ENCODE measurements around the gene SDK1.

The SDK1 gene

GRCh38 chr7:3574386-3574785 lies 273.3 kb downstream of the SDK1 start:
- H3K9me3 ChIP-seq (replicated peaks in 1 of 2; ENCODE audit: control insufficient read depth in 2 of 2, insufficient read depth in 1 of 2, low read depth in 1 of 2, low read length in 2 of 2), result peaks cover 10 to 15% of the 10 kb centered on the region in 2 donors
- no peak overlapping the region for H2BK15ac ChIP-seq (ENCODE audit: low read length)
- H3K27ac ChIP-seq (replicated peaks; ENCODE audit: low read length), result no peak overlapping the region
- H3K36me3 ChIP-seq (replicated peaks in 1 of 2; ENCODE audit: control insufficient read depth in 2 of 2, insufficient read depth in 2 of 2, low read length in 2 of 2), result no peaks in the 10 kb centered on the region
- no peak overlapping the region for H2AK5ac ChIP-seq (ENCODE audit: low read depth, low read length)
- H2AFZ ChIP-seq (ENCODE audit: low read length), result no peak overlapping the region
- H4K8ac ChIP-seq (ENCODE audit: low read depth, low read length), result no peak overlapping the region
- no peak overlapping the region for H3K23ac ChIP-seq (ENCODE audit: low read depth, low read length, poor library complexity)
- H2BK12ac ChIP-seq (ENCODE audit: low read length), result no peak overlapping the region
- no peak overlapping the region for H2BK5ac ChIP-seq (ENCODE audit: low read length)
- no peak overlapping the region for H4K91ac ChIP-seq (ENCODE audit: low read depth, low read length, poor library complexity)
- no peak for DNase-seq (ENCODE audit: low spot score)
- H3K4ac ChIP-seq (ENCODE audit: low read length), result no peak overlapping the region
- H3K9ac ChIP-seq (ENCODE audit: low read depth, low read length, poor library complexity), result no peak overlapping the region
- no peak overlapping the region for H3K4me3 ChIP-seq (ENCODE audit: low read length in 2 of 2)
- no peak overlapping the region for H3K14ac ChIP-seq (ENCODE audit: low read length)
- no peaks in the 10 kb centered on the region for H3K27me3 ChIP-seq (ENCODE audit: control insufficient read depth in 3 of 3, insufficient read depth in 3 of 3, low read depth in 1 of 3, low read length in 3 of 3)
- H3K79me1 ChIP-seq (ENCODE audit: low read depth, low read length), result no peaks in the 10 kb centered on the region
- no peak overlapping the region for H3K4me2 ChIP-seq (ENCODE audit: insufficient read depth, low read length, poor library complexity, severe bottlenecking)
- H2BK120ac ChIP-seq (ENCODE audit: low read depth, low read length), result no peak overlapping the region
- no CpG with 5 or more reads among the region's 9 CpGs for WGBS, 2 donors (ENCODE audit: extremely low coverage in 2 of 2, insufficient read length in 2 of 2, insufficient replicate concordance in 1 of 2)
- peak overlapping the region; percentile 29 for H3K18ac ChIP-seq (ENCODE audit: low read length)
- peaks cover 0 to 5% of the 10 kb centered on the region in 2 donors for H3K4me1 ChIP-seq (ENCODE audit: control insufficient read depth in 2 of 2, insufficient read depth in 1 of 2, low read depth in 1 of 2, low read length in 2 of 2)

- Histone ChIP-seq H3K18ac (ENCODE audit: low read length) (no peak overlapping the region), H2AFZ (ENCODE audit: low read length) (no peak overlapping the region), H4K8ac (ENCODE audit: low read depth, low read length) (no peak overlapping the region), H3K23ac (ENCODE audit: low read depth, low read length, poor library complexity) (no peak overlapping the region), H3K14ac (ENCODE audit: low read length) (no peak overlapping the region), H2BK120ac (ENCODE audit: low read depth, low read length) (no peak overlapping the region), H3K27me3 (ENCODE audit: control insufficient read depth in 3 of 3, insufficient read depth in 3 of 3, low read depth in 1 of 3, low read length in 3 of 3) (no peaks in the 10 kb centered on the region), H3K9me3 (replicated peaks in 1 of 2; ENCODE audit: control insufficient read depth in 2 of 2, insufficient read depth in 1 of 2, low read depth in 1 of 2, low read length in 2 of 2) (peaks cover 10 to 15% of the 10 kb centered on the region in 2 donors), H2BK12ac (ENCODE audit: low read length) (no peak overlapping the region), H3K4me3 (ENCODE audit: low read length in 2 of 2) (no peak overlapping the region), H3K36me3 (replicated peaks in 1 of 2; ENCODE audit: control insufficient read depth in 2 of 2, insufficient read depth in 2 of 2, low read length in 2 of 2) (no peaks in the 10 kb centered on the region), H3K4ac (ENCODE audit: low read length) (no peak overlapping the region), H3K9ac (ENCODE audit: low read depth, low read length, poor library complexity) (no peak overlapping the region), H3K4me2 (ENCODE audit: insufficient read depth, low read length, poor library complexity, severe bottlenecking) (no peak overlapping the region), H2BK5ac (ENCODE audit: low read length) (no peak overlapping the region), H3K27ac (replicated peaks; ENCODE audit: low read length) (no peak overlapping the region), H3K4me1 (ENCODE audit: control insufficient read depth in 2 of 2, insufficient read depth in 1 of 2, low read depth in 1 of 2, low read length in 2 of 2) (peaks cover 0 to 5% of the 10 kb centered on the region in 2 donors), H2AK5ac (ENCODE audit: low read depth, low read length) (no peak overlapping the region), H4K91ac (ENCODE audit: low read depth, low read length, poor library complexity) (no peak overlapping the region), H2BK15ac (ENCODE audit: low read length) (no peak overlapping the region), H3K79me1 (ENCODE audit: low read depth, low read length) (no peaks in the 10 kb centered on the region)
- no peak for DNase-seq (ENCODE audit: low spot score)
- WGBS, 2 donors (ENCODE audit: extremely low coverage in 2 of 2, insufficient read length in 2 of 2, insufficient replicate concordance in 1 of 2), result no CpG with 5 or more reads among the region's 7 CpGs
Observed at GRCh38 chr7:3575753-3576531, 274.9 kb downstream of the SDK1 start.

DNA sequence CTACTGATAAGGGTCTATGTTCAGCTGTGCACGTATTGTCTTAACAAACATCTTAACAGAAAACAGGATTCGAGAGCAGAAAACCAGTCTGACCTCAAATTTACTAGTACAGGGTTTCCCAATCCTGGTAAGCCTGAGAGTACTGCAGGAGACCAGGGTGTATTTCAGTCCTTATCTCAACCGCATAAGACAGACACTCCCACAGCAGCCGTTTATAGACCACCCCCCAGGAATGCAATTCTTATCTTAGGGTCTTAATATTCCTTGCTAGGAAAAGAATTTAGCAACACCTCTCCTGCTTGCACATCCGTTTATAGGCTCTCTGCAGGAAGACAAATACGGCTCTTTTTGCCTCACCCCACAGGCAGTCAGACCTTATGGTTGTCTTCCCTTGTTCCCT lies 277.3 kb downstream of the SDK1 start:
- Histone ChIP-seq H3K4ac (ENCODE audit: low read length) (no peak overlapping the region), H3K4me3 (ENCODE audit: low read length in 2 of 2) (no peak overlapping the region), H2BK15ac (ENCODE audit: low read length) (no peak overlapping the region), H2BK5ac (ENCODE audit: low read length) (no peak overlapping the region), H3K9me3 (replicated peaks in 1 of 2; ENCODE audit: control insufficient read depth in 2 of 2, insufficient read depth in 1 of 2, low read depth in 1 of 2, low read length in 2 of 2) (peaks cover 10 to 15% of the 10 kb centered on the region in 2 donors), H4K8ac (ENCODE audit: low read depth, low read length) (no peak overlapping the region), H3K4me1 (ENCODE audit: control insufficient read depth in 2 of 2, insufficient read depth in 1 of 2, low read depth in 1 of 2, low read length in 2 of 2) (peaks cover 0 to under 1% of the 10 kb centered on the region in 2 donors), H2BK12ac (ENCODE audit: low read length) (no peak overlapping the region), H3K27ac (replicated peaks; ENCODE audit: low read length) (no peak overlapping the region), H2AFZ (ENCODE audit: low read length) (no peak overlapping the region), H4K91ac (ENCODE audit: low read depth, low read length, poor library complexity) (no peak overlapping the region), H3K4me2 (ENCODE audit: insufficient read depth, low read length, poor library complexity, severe bottlenecking) (no peak overlapping the region), H3K36me3 (replicated peaks in 1 of 2; ENCODE audit: control insufficient read depth in 2 of 2, insufficient read depth in 2 of 2, low read length in 2 of 2) (no peaks in the 10 kb centered on the region), H3K9ac (ENCODE audit: low read depth, low read length, poor library complexity) (no peak overlapping the region), H3K79me1 (ENCODE audit: low read depth, low read length) (no peaks in the 10 kb centered on the region), H3K27me3 (ENCODE audit: control insufficient read depth in 3 of 3, insufficient read depth in 3 of 3, low read depth in 1 of 3, low read length in 3 of 3) (no peaks in the 10 kb centered on the region), H3K18ac (ENCODE audit: low read length) (no peak overlapping the region), H3K14ac (ENCODE audit: low read length) (no peak overlapping the region), H2AK5ac (ENCODE audit: low read depth, low read length) (no peak overlapping the region), H3K23ac (ENCODE audit: low read depth, low read length, poor library complexity) (no peak overlapping the region), H2BK120ac (ENCODE audit: low read depth, low read length) (no peak overlapping the region)
- WGBS, 2 donors (ENCODE audit: extremely low coverage in 2 of 2, insufficient read length in 2 of 2, insufficient replicate concordance in 1 of 2), result no CpG with 5 or more reads among the region's 6 CpGs
- no peak for DNase-seq (ENCODE audit: low spot score)

DNA sequence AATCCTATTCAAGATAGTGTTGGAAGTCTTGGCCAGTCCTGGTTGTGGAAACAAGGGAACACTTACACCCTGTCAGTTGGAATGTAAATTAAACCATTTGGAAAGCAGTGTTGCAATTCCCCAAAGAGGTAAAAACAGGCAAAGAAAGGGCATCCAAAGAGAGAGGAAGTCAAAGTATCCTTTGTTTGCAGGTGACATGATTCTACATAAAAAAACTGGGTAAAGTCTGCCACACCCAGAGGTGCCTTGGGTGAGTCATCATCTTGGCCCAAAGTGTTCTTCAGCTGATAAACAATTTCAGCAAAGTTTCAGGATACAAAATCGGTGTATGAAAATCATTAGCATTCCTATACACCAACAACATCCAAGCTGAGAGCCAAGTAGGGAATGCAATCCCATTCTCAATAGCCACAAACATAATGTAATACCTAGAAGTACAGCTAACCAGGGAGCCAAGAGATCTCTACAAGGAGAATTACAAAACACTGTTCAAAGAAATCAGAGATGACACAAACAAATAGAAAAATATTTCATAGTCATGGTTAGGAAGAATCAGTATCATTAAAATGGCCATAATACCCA lies 278.7 kb downstream of the SDK1 start:
- no peak overlapping the region for H3K14ac ChIP-seq (ENCODE audit: low read length)
- no peak overlapping the region for H3K9ac ChIP-seq (ENCODE audit: low read depth, low read length, poor library complexity)
- no peaks in the 10 kb centered on the region for H3K4me1 ChIP-seq (ENCODE audit: control insufficient read depth in 2 of 2, insufficient read depth in 1 of 2, low read depth in 1 of 2, low read length in 2 of 2)
- no peak overlapping the region for H3K4ac ChIP-seq (ENCODE audit: low read length)
- H3K27me3 ChIP-seq (ENCODE audit: control insufficient read depth in 3 of 3, insufficient read depth in 3 of 3, low read depth in 1 of 3, low read length in 3 of 3), result no peaks in the 10 kb centered on the region
- no peak overlapping the region for H2BK120ac ChIP-seq (ENCODE audit: low read depth, low read length)
- no peak overlapping the region for H2AK5ac ChIP-seq (ENCODE audit: low read depth, low read length)
- no peak overlapping the region for H4K91ac ChIP-seq (ENCODE audit: low read depth, low read length, poor library complexity)
- no peak overlapping the region for H3K4me3 ChIP-seq (ENCODE audit: low read length in 2 of 2)
- no peak overlapping the region for H2AFZ ChIP-seq (ENCODE audit: low read length)
- H3K9me3 ChIP-seq (replicated peaks in 1 of 2; ENCODE audit: control insufficient read depth in 2 of 2, insufficient read depth in 1 of 2, low read depth in 1 of 2, low read length in 2 of 2), result peaks cover 10 to 15% of the 10 kb centered on the region in 2 donors
- no peak overlapping the region for H2BK15ac ChIP-seq (ENCODE audit: low read length)
- no peaks in the 10 kb centered on the region for H3K36me3 ChIP-seq (replicated peaks in 1 of 2; ENCODE audit: control insufficient read depth in 2 of 2, insufficient read depth in 2 of 2, low read length in 2 of 2)
- H3K27ac ChIP-seq (replicated peaks; ENCODE audit: low read length), result no peak overlapping the region
- H2BK12ac ChIP-seq (ENCODE audit: low read length), result no peak overlapping the region
- no peak overlapping the region for H2BK5ac ChIP-seq (ENCODE audit: low read length)
- DNase-seq (ENCODE audit: low spot score), result no peak
- H3K23ac ChIP-seq (ENCODE audit: low read depth, low read length, poor library complexity), result no peak overlapping the region
- no peak overlapping the region for H3K18ac ChIP-seq (ENCODE audit: low read length)
- WGBS, 2 donors (ENCODE audit: extremely low coverage in 2 of 2, insufficient read length in 2 of 2, insufficient replicate concordance in 1 of 2), result no CpG with 5 or more reads among the region's 1 CpG
- H4K8ac ChIP-seq (ENCODE audit: low read depth, low read length), result no peak overlapping the region
- H3K79me1 ChIP-seq (ENCODE audit: low read depth, low read length), result no peaks in the 10 kb centered on the region
- no peak overlapping the region for H3K4me2 ChIP-seq (ENCODE audit: insufficient read depth, low read length, poor library complexity, severe bottlenecking)
